ENCODE results near the gene TMEM26. TPM values are rescaled to one million over a fixed set of nuclear protein-coding genes. Genes with fewer than 3 reads are reported as not detected.

The TMEM26 gene
- total RNA-seq, 1 donor from 2014 or later, result 0.18 TPM

DNA sequence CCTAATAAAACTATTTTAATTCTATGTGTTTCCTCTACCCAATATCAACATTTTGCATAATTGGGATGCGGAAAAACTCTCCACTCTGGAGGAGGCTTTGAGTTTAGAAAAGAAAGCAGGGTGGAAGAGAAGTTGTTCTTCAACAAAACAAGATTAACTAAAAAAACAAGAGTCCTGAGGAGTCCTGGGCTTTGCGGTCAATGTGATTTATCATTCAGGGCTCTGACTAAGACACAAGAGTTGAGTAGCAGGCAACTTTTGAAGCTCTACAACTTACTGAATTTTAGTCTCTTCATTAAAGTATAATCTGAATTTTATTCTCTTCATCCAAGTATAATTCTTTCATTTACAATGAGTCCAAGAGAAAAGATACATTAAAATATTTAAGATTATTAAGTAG lies 18.3 kb upstream of the TMEM26 start:
- no peaks in the 10 kb centered on the region for H3K27me3 Mint-ChIP-seq (ENCODE audit: low read depth, unreplicated experiment)
- Histone ChIP-seq H3K9ac (ENCODE audit: low read length) (no peak overlapping the region), H3K4me2 (ENCODE audit: low read length) (no peak overlapping the region), H3K27me3 (ENCODE audit: insufficient read depth, low read length) (no peaks in the 10 kb centered on the region), H3K27ac (ENCODE audit: low read depth, low read length) (no peak overlapping the region), H3K36me3 (ENCODE audit: insufficient read depth, low read length) (no peaks in the 10 kb centered on the region), H3K79me2 (ENCODE audit: insufficient read depth, low read length) (no peaks in the 10 kb centered on the region), H3K9me3 (ENCODE audit: insufficient read depth, low read depth, low read length) (no peaks in the 10 kb centered on the region), H3K4me1 (ENCODE audit: insufficient read depth, low read length) (peaks cover 4% of the 10 kb centered on the region), H4K20me1 (ENCODE audit: insufficient read depth, low read length) (no peaks in the 10 kb centered on the region), H3K4me3 (ENCODE audit: insufficient read depth, low read depth, low read length) (no peak overlapping the region), H2AFZ (ENCODE audit: low read depth, low read length) (no peak overlapping the region)
- H3K27ac Mint-ChIP-seq (ENCODE audit: unreplicated experiment), result no peak overlapping the region
- H3K9me3 Mint-ChIP-seq (ENCODE audit: unreplicated experiment), result peaks cover 4% of the 10 kb centered on the region
- DNase-seq (ENCODE audit: low read depth), result peak; percentile 84
- peaks cover 3% of the 10 kb centered on the region for H3K4me1 Mint-ChIP-seq (ENCODE audit: low read depth, unreplicated experiment)
- H3K36me3 Mint-ChIP-seq (ENCODE audit: low read depth, unreplicated experiment), result no peaks in the 10 kb centered on the region
- TF ChIP-seq EZH2 (IDR thresholded peaks at IDR 0.05; ENCODE audit: insufficient read depth, low read length), result no peak
- TF ChIP-seq, protein P1, sequence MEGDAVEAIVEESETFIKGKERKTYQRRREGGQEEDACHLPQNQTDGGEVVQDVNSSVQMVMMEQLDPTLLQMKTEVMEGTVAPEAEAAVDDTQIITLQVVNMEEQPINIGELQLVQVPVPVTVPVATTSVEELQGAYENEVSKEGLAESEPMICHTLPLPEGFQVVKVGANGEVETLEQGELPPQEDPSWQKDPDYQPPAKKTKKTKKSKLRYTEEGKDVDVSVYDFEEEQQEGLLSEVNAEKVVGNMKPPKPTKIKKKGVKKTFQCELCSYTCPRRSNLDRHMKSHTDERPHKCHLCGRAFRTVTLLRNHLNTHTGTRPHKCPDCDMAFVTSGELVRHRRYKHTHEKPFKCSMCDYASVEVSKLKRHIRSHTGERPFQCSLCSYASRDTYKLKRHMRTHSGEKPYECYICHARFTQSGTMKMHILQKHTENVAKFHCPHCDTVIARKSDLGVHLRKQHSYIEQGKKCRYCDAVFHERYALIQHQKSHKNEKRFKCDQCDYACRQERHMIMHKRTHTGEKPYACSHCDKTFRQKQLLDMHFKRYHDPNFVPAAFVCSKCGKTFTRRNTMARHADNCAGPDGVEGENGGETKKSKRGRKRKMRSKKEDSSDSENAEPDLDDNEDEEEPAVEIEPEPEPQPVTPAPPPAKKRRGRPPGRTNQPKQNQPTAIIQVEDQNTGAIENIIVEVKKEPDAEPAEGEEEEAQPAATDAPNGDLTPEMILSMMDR (IDR thresholded peaks at IDR 0.05; ENCODE audit: insufficient read depth, low read depth, low read length), result no peak
- no peak for FAIRE-seq
- H3K4me3 Mint-ChIP-seq (ENCODE audit: unreplicated experiment), result no peak overlapping the region

DNA sequence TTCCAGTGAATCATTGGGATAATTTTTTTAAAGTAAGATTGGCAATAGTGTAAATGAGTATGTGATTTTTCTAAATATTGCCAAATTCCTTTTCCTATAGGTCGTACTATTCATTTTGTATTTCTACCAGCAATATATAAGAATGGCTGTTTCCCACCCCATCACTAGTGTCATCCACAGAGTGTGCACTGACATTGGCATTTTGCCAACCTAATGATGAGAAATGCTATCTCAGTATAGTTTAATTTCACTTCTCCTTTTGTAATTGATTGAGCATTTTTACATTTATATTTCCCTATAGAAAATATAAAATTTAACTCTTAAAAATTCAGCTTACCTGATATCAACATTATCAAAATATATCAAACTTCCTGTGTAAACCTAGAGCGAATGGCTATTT lies 17.6 kb upstream of the TMEM26 start:
- peaks cover 3% of the 10 kb centered on the region for H3K4me1 Mint-ChIP-seq (ENCODE audit: low read depth, unreplicated experiment)
- Histone ChIP-seq H3K4me2 (ENCODE audit: low read length) (no peak overlapping the region), H3K4me3 (ENCODE audit: insufficient read depth, low read depth, low read length) (no peak overlapping the region), H3K27ac (ENCODE audit: low read depth, low read length) (no peak overlapping the region), H3K9me3 (ENCODE audit: insufficient read depth, low read depth, low read length) (no peaks in the 10 kb centered on the region), H3K9ac (ENCODE audit: low read length) (no peak overlapping the region), H4K20me1 (ENCODE audit: insufficient read depth, low read length) (no peaks in the 10 kb centered on the region), H3K27me3 (ENCODE audit: insufficient read depth, low read length) (no peaks in the 10 kb centered on the region), H3K36me3 (ENCODE audit: insufficient read depth, low read length) (no peaks in the 10 kb centered on the region), H3K79me2 (ENCODE audit: insufficient read depth, low read length) (no peaks in the 10 kb centered on the region), H2AFZ (ENCODE audit: low read depth, low read length) (no peak overlapping the region), H3K4me1 (ENCODE audit: insufficient read depth, low read length) (peaks cover 4% of the 10 kb centered on the region)
- FAIRE-seq (no peak), DNase-seq (ENCODE audit: low read depth) (no peak)
- no peak overlapping the region for H3K4me3 Mint-ChIP-seq (ENCODE audit: unreplicated experiment)
- no peak overlapping the region for H3K27ac Mint-ChIP-seq (ENCODE audit: unreplicated experiment)
- H3K36me3 Mint-ChIP-seq (ENCODE audit: low read depth, unreplicated experiment), result no peaks in the 10 kb centered on the region
- TF ChIP-seq EZH2 (IDR thresholded peaks at IDR 0.05; ENCODE audit: insufficient read depth, low read length), result no peak
- TF ChIP-seq, protein P1 (IDR thresholded peaks at IDR 0.05; ENCODE audit: insufficient read depth, low read depth, low read length), result no peak
- H3K27me3 Mint-ChIP-seq (ENCODE audit: low read depth, unreplicated experiment), result no peaks in the 10 kb centered on the region
- peaks cover 4% of the 10 kb centered on the region for H3K9me3 Mint-ChIP-seq (ENCODE audit: unreplicated experiment)

DNA sequence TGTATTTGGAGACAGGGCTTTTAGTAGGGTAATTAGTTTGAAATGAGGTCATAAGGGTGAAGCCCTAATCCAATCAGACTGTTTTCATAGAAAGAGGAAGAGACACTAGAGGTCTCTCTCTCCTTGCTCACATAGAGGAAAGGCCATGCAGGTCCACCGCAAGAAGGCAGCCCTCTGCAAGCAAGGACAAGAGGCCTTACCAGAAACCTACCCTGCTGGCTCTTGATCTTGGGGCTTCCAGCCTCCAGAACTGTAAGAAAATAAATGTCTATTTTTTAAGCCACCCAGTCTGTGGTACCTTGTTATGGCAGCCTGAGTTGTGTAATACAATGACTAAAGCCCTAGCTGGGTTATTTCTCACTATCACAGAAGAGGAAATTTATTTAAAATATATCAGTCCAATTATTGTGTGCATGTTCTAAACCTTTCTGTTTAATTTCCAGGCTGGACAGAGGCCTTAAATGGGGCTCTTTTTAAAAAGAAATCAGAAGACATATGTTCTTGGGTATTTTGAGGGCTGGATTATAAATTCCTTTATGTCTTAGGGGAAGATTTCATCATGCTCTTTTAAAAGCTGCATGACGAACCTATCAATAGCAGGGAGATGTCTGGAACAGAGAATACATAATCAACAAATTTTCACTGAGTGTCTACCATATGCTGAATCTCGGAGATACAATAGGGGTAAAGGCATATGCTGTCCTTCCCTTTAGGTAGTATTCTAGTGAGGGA lies 12.9 kb upstream of the TMEM26 start:
- no peak overlapping the region for H3K4me3 Mint-ChIP-seq (ENCODE audit: unreplicated experiment)
- peaks cover 4% of the 10 kb centered on the region for H3K9me3 Mint-ChIP-seq (ENCODE audit: unreplicated experiment)
- Histone ChIP-seq H3K27me3 (ENCODE audit: insufficient read depth, low read length) (no peaks in the 10 kb centered on the region), H3K9ac (ENCODE audit: low read length) (no peak overlapping the region), H4K20me1 (ENCODE audit: insufficient read depth, low read length) (no peaks in the 10 kb centered on the region), H3K27ac (ENCODE audit: low read depth, low read length) (no peak overlapping the region), H3K79me2 (ENCODE audit: insufficient read depth, low read length) (no peaks in the 10 kb centered on the region), H3K4me3 (ENCODE audit: insufficient read depth, low read depth, low read length) (no peak overlapping the region), H2AFZ (ENCODE audit: low read depth, low read length) (no peak overlapping the region), H3K9me3 (ENCODE audit: insufficient read depth, low read depth, low read length) (no peaks in the 10 kb centered on the region), H3K4me2 (ENCODE audit: low read length) (no peak overlapping the region), H3K36me3 (ENCODE audit: insufficient read depth, low read length) (no peaks in the 10 kb centered on the region), H3K4me1 (ENCODE audit: insufficient read depth, low read length) (peaks cover 16% of the 10 kb centered on the region)
- H3K27me3 Mint-ChIP-seq (ENCODE audit: low read depth, unreplicated experiment), result no peaks in the 10 kb centered on the region
- H3K36me3 Mint-ChIP-seq (ENCODE audit: low read depth, unreplicated experiment), result no peaks in the 10 kb centered on the region
- TF ChIP-seq, protein P1 (IDR thresholded peaks at IDR 0.05; ENCODE audit: insufficient read depth, low read depth, low read length), result no peak
- no peak for TF ChIP-seq EZH2 (IDR thresholded peaks at IDR 0.05; ENCODE audit: insufficient read depth, low read length)
- DNase-seq (ENCODE audit: low read depth), result no peak
- H3K4me1 Mint-ChIP-seq (ENCODE audit: low read depth, unreplicated experiment), result peaks cover 1% of the 10 kb centered on the region
- H3K27ac Mint-ChIP-seq (ENCODE audit: unreplicated experiment), result no peak overlapping the region
- FAIRE-seq, result no peak
